SU-DHL-6 (cell line): ENCODE data around the gene PCSK2.

ENCODE experiments used
- H2AFZ ChIP-seq: fragments of 200-600 bp; sonication (generic); 2 replicates; pipeline ENCODE4 v1.6.1; 2014; ENCODE audit warnings: low read depth, mild to moderate bottlenecking, moderate library complexity, mixed read lengths, antibody characterized with exemption, low read length; ENCODE audit not compliant: severe bottlenecking
- H3F3A ChIP-seq: fragments of 200-600 bp; shearing (Covaris generic); 2 replicates; pipeline ENCODE4 v1.6.0; 2016; ENCODE audit warnings: antibody characterized with exemption, mild to moderate bottlenecking; ENCODE audit not compliant: insufficient read depth
- H3K27ac ChIP-seq: fragments of 200-600 bp; sonication (generic); 2 replicates; pipeline ENCODE4 v1.5.1; 2016; ENCODE audit warnings: low read depth, mild to moderate bottlenecking, low read length, moderate library complexity, mixed read lengths
- H3K27me3 ChIP-seq: fragments of 200-600 bp; sonication (generic), shearing (Covaris generic); 2 replicates; pipeline ENCODE4 v1.6.0; 2014; ENCODE audit warnings: mild to moderate bottlenecking, low read length
- H3K36me3 ChIP-seq: fragments of 200-600 bp; sonication (generic); 2 replicates; pipeline ENCODE4 v1.6.1; 2014; ENCODE audit warnings: mild to moderate bottlenecking, low read length, mixed read lengths
- H3K4me2 ChIP-seq: fragments of 300-600, 200-600 bp; shearing (Covaris generic), sonication (generic); 2 replicates; pipeline ENCODE4 v1.6.0; 2014; ENCODE audit warnings: low read length, low read depth, mild to moderate bottlenecking; ENCODE audit not compliant: poor library complexity, severe bottlenecking
- H3K4me3 ChIP-seq: fragments of 200-600 bp; sonication (generic); 2 replicates; pipeline ENCODE4 v1.5.1; 2014; ENCODE audit warnings: antibody characterized with exemption, low read length, mild to moderate bottlenecking, mixed read lengths; ENCODE audit not compliant: insufficient read depth, poor library complexity, severe bottlenecking
- H3K79me2 ChIP-seq: fragments of 200-600 bp; sonication (generic); 2 replicates; pipeline ENCODE4 v1.6.1; 2014; ENCODE audit warnings: mild to moderate bottlenecking, low read length, moderate library complexity; ENCODE audit not compliant: insufficient read depth
- H3K9ac ChIP-seq: fragments of 200-600 bp; sonication (generic); 2 replicates; pipeline ENCODE4 v1.7.0; 2014; ENCODE audit warnings: mild to moderate bottlenecking, low read length
- H3K9me2 ChIP-seq: fragments of 200-600 bp; sonication (generic); replicated peaks from 2 replicates; pipeline ENCODE4 v1.6.1; 2014; ENCODE audit warnings: low read length; ENCODE audit not compliant: insufficient read depth
- H3K9me3 ChIP-seq: fragments of 200-600 bp; sonication (generic); 2 replicates; pipeline ENCODE4 v1.6.1; 2014; ENCODE audit warnings: low read length, mixed read lengths; ENCODE audit not compliant: insufficient read depth
- H4K20me1 ChIP-seq: fragments of 200-600 bp; sonication (generic); 2 replicates; pipeline ENCODE4 v1.6.1; 2014; ENCODE audit warnings: low read depth, mild to moderate bottlenecking, antibody characterized with exemption, low read length, moderate library complexity, mixed read lengths
- EZH2phosphoT487 ChIP-seq: fragments of 200-600 bp; sonication (generic), shearing (Covaris generic); conservative IDR thresholded peaks from 2 replicates; pipeline ENCODE4 v1.6.1; 2018; ENCODE audit warnings: mild to moderate bottlenecking, antibody characterized with exemption, low read length, moderate library complexity, mixed read lengths
- TF ChIP-seq, protein P1 (sequence below): fragments of 200-600 bp; sonication (generic); IDR thresholded peaks from one replicate; pipeline ENCODE4 v1.5.1; 2017; ENCODE audit warnings: antibody characterized with exemption, mild to moderate bottlenecking, low read length, moderate library complexity; ENCODE audit not compliant: insufficient read depth, poor library complexity, severe bottlenecking

PCSK2 gene

DNA sequence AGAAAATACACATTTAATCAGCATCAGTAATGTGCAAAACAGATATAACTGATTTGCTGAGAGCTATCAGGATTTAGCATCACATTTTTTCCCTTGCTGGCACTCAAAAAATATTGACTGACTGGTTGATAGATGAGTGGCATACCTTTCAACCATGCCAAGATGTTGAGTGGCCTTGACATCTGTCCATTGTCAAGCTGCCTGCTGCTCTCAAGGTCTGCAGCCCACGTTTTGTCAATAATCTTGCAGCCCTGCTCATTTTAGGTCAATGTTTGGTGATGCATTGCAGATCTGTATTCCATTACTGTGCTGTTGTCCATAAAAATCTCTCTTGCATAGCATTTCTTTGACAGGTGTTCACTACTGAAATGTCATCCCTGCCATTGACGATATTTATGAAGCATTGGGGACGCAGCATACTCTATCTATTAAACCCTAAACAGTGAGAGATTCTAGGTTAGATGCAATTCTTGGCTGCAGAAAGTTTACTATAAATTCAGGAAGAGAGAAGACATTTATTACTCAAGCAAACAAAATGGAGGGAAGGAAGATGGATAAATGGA is 192.7 kb downstream of the PCSK2 start:
- Histone ChIP-seq H3K9me2 (no peaks in the 10 kb centered on the region), H3K27me3 (no peaks in the 10 kb centered on the region)

GRCh38 chr20:17421493-17421892 is 194.7 kb downstream of the PCSK2 start:
- H3K4me3 ChIP-seq, result no peak overlapping the region
- H2AFZ ChIP-seq, result no peak overlapping the region
- no peaks in the 10 kb centered on the region for H4K20me1 ChIP-seq
- TF ChIP-seq, protein P1, sequence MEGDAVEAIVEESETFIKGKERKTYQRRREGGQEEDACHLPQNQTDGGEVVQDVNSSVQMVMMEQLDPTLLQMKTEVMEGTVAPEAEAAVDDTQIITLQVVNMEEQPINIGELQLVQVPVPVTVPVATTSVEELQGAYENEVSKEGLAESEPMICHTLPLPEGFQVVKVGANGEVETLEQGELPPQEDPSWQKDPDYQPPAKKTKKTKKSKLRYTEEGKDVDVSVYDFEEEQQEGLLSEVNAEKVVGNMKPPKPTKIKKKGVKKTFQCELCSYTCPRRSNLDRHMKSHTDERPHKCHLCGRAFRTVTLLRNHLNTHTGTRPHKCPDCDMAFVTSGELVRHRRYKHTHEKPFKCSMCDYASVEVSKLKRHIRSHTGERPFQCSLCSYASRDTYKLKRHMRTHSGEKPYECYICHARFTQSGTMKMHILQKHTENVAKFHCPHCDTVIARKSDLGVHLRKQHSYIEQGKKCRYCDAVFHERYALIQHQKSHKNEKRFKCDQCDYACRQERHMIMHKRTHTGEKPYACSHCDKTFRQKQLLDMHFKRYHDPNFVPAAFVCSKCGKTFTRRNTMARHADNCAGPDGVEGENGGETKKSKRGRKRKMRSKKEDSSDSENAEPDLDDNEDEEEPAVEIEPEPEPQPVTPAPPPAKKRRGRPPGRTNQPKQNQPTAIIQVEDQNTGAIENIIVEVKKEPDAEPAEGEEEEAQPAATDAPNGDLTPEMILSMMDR, result no peak
- no peak for TF ChIP-seq EZH2phosphoT487
- no peak overlapping the region for H3K4me2 ChIP-seq
- no peaks in the 10 kb centered on the region for H3K27me3 ChIP-seq
- H3K36me3 ChIP-seq, result no peaks in the 10 kb centered on the region
- H3F3A ChIP-seq, result no peaks in the 10 kb centered on the region
- no peak overlapping the region for H3K9ac ChIP-seq
- no peaks in the 10 kb centered on the region for H3K79me2 ChIP-seq
- no peaks in the 10 kb centered on the region for H3K9me3 ChIP-seq
- H3K27ac ChIP-seq, result no peak overlapping the region
- no peaks in the 10 kb centered on the region for H3K9me2 ChIP-seq

More for the DNA sequence above, 192.7 kb downstream of the PCSK2 start:
- TF ChIP-seq, protein P1, result no peak
- Histone ChIP-seq H3K36me3 (no peaks in the 10 kb centered on the region), H3F3A (no peaks in the 10 kb centered on the region), H3K4me3 (no peak overlapping the region), H2AFZ (no peak overlapping the region), H3K4me2 (no peak overlapping the region), H3K79me2 (no peaks in the 10 kb centered on the region), H3K9ac (no peak overlapping the region), H4K20me1 (no peaks in the 10 kb centered on the region), H3K27ac (no peak overlapping the region), H3K9me3 (no peaks in the 10 kb centered on the region)

- H3F3A ChIP-seq, result no peaks in the 10 kb centered on the region
- no peaks in the 10 kb centered on the region for H3K27me3 ChIP-seq
- no peaks in the 10 kb centered on the region for H3K36me3 ChIP-seq
- no peaks in the 10 kb centered on the region for H3K9me3 ChIP-seq
- no peaks in the 10 kb centered on the region for H4K20me1 ChIP-seq
- no peak for TF ChIP-seq EZH2phosphoT487
- TF ChIP-seq, protein P1, result no peak
- no peak overlapping the region for H3K27ac ChIP-seq
- no peak overlapping the region for H3K4me3 ChIP-seq
- no peak overlapping the region for H2AFZ ChIP-seq
- H3K9me2 ChIP-seq, result no peaks in the 10 kb centered on the region
- no peak overlapping the region for H3K4me2 ChIP-seq
- H3K9ac ChIP-seq, result no peak overlapping the region
- no peaks in the 10 kb centered on the region for H3K79me2 ChIP-seq
Observed at GRCh38 chr20:17423782-17424181, 196.9 kb downstream of the PCSK2 start.

DNA sequence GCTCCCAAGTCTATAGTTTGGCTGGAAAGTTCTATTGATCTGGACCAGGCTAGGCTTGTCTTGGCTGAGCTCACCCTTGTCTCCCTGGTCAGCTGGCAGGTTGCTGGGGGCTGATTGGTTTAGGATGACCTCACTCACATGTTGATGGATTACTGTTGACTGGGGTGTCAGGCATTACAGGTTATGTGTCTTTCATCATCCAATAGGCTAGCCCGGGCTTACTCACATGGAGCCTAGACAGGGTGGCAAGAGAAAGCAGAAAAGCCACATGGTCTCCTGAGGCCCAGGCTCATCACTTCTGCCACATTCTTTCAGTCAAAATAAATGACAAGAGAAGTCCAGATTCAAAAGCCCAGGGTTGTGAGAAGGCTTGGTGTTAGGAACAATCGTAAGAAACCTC is 200.8 kb downstream of the PCSK2 start:
- Histone ChIP-seq H3K9ac (no peak overlapping the region), H3F3A (no peaks in the 10 kb centered on the region), H3K4me3 (no peak overlapping the region), H3K36me3 (no peaks in the 10 kb centered on the region), H3K27ac (no peak overlapping the region), H3K79me2 (no peaks in the 10 kb centered on the region), H3K9me3 (no peaks in the 10 kb centered on the region), H3K9me2 (no peaks in the 10 kb centered on the region; the same call in 1 of the 2 replicates), H3K27me3 (no peaks in the 10 kb centered on the region), H4K20me1 (no peaks in the 10 kb centered on the region), H2AFZ (no peak overlapping the region), H3K4me2 (no peak overlapping the region)
- TF ChIP-seq, protein P1, result no peak
- no peak for TF ChIP-seq EZH2phosphoT487
